ENCODE data around the gene SATB2.

SATB2 gene

GRCh38 chr2:199449455-199449854 is 8.3 kb downstream of the SATB2 start:
- no peak for DNase-seq

- DNase-seq: no peak
Measured at GRCh38 chr2:199446996-199447576, 10.7 kb downstream of the SATB2 start.

GRCh38 chr2:199444749-199445148 is 13.0 kb downstream of the SATB2 start:
- no peak for DNase-seq

- no peak for DNase-seq
Measured at GRCh38 chr2:199443589-199444130, 14.1 kb downstream of the SATB2 start.

- DNase-seq: no peak
Measured at GRCh38 chr2:199442173-199442572, 15.6 kb downstream of the SATB2 start.

GRCh38 chr2:199441759-199442158 is 16.0 kb downstream of the SATB2 start:
- DNase-seq: no peak

GRCh38 chr2:199440118-199440517 is 17.6 kb downstream of the SATB2 start:
- DNase-seq: no peak

- no peak for DNase-seq
Measured at GRCh38 chr2:199439542-199439941, 18.2 kb downstream of the SATB2 start.

- no peak for DNase-seq
Measured at GRCh38 chr2:199439066-199439465, 18.7 kb downstream of the SATB2 start.

GRCh38 chr2:199434555-199434954 is 23.2 kb downstream of the SATB2 start:
- DNase-seq: no peak

- no peak for DNase-seq
Measured at GRCh38 chr2:199433204-199433832, 24.4 kb downstream of the SATB2 start.

- DNase-seq: no peak
Measured at GRCh38 chr2:199431746-199432213, 26.0 kb downstream of the SATB2 start.

- no peak for DNase-seq
Measured at GRCh38 chr2:199430214-199430613, 27.5 kb downstream of the SATB2 start.

- DNase-seq: no peak
Measured at GRCh38 chr2:199428291-199428690, 29.4 kb downstream of the SATB2 start.

- no peak for DNase-seq
Measured at GRCh38 chr2:199424160-199424559, 33.6 kb downstream of the SATB2 start.

GRCh38 chr2:199419428-199419827 is 38.3 kb downstream of the SATB2 start:
- no peak for DNase-seq

- no peak for DNase-seq
Measured at GRCh38 chr2:199414465-199414864, 43.3 kb downstream of the SATB2 start.

GRCh38 chr2:199414001-199414400 is 43.7 kb downstream of the SATB2 start:
- no peak for DNase-seq

- no peak for DNase-seq
Measured at GRCh38 chr2:199409759-199410529, 47.8 kb downstream of the SATB2 start.

- DNase-seq: no peak
Measured at GRCh38 chr2:199407421-199407820, 50.3 kb downstream of the SATB2 start.

GRCh38 chr2:199405241-199405640 is 52.5 kb downstream of the SATB2 start:
- no peak for DNase-seq

- DNase-seq: no peak
Measured at GRCh38 chr2:199404841-199405240, 52.9 kb downstream of the SATB2 start.

- DNase-seq: no peak
Measured at GRCh38 chr2:199395311-199395710, 62.4 kb downstream of the SATB2 start.

GRCh38 chr2:199392363-199392762 is 65.4 kb downstream of the SATB2 start:
- no peak for DNase-seq

Data from NCI-H446 treated with DMSO at 0.1 percent for 48 hours (cell line).